T-cell (primary cell): ENCODE measurements around the gene CDRT15L2. TPM values are rescaled to one million over a fixed set of nuclear protein-coding genes. Genes with fewer than 3 reads are reported as not detected.
"Not testable (repeated sequence)": the region's sequence is repeated elsewhere in the genome, so short reads cannot be mapped to it uniquely, and the experiment has no call there.

Source experiments
- ATAC-seq, 4 experiments: fragments of 200-7000 bp in 3 of 4; fragments of 150-1000 bp in 1 of 4; cut with Tn5 transposase; replicated peaks in 1 of 4; 1 replicate in 3 of 4; 2 replicates in 1 of 4; pipeline ENCODE4 v1.10.0; 2021; ENCODE audit warnings: moderate library complexity in 3 of 4, mild to moderate bottlenecking in 2 of 4, moderate number of reproducible peaks in 1 of 4
- CTCF ChIA-PET, 2 donors: fragments of 300-600 bp; sonication (Branson Sonifier 250); formaldehyde crosslinking; loops; one replicate each; lab custom pipeline; 2022; ENCODE audit warnings: antibody characterized with exemption in 2 of 2; lab: Charles Lee
- POLR2A ChIA-PET, 2 donors: fragments of 300-600 bp; sonication (Branson Sonifier 250); formaldehyde crosslinking; loops; one replicate each; lab custom pipeline; 2022; ENCODE audit warnings: antibody characterized with exemption in 2 of 2; lab: Charles Lee
- DNase-seq, 35 experiments: peaks; one replicate each; pipeline versions ENCODE4 v3.0.0 to v3.0.0-alpha.2; 2013 to 2023
- H3K27ac ChIP-seq: one replicate; pipeline ENCODE4 v1.5.1; 2013; ENCODE audit warnings: low read length
- H3K27me3 ChIP-seq, 2 experiments: replicated peaks in 1 of 2; 1 replicate in 1 of 2; 2 replicates in 1 of 2; pipeline versions ENCODE4 v1.6.1 to v1.7.0; 2013; ENCODE audit warnings: low read length in 1 of 2, mixed read lengths in 1 of 2; ENCODE audit not compliant: control insufficient read depth in 2 of 2, insufficient read depth in 2 of 2; ENCODE audit errors: extremely low read depth in 1 of 2
- H3K36me3 ChIP-seq, 2 donors: 1 replicate in 1 of 2; 2 replicates in 1 of 2; pipeline versions ENCODE4 v1.6.1 to v1.7.0; 2013; ENCODE audit warnings: low read length in 1 of 2; ENCODE audit not compliant: control insufficient read depth in 2 of 2, insufficient read depth in 1 of 2; ENCODE audit errors: extremely low read depth in 1 of 2
- H3K4me1 ChIP-seq, 2 experiments: 1 replicate in 1 of 2; 2 replicates in 1 of 2; pipeline versions ENCODE4 v1.6.1 to v1.7.0; 2013; ENCODE audit warnings: low read length in 2 of 2, mixed read lengths in 1 of 2; ENCODE audit not compliant: insufficient read depth in 2 of 2, control insufficient read depth in 1 of 2; ENCODE audit errors: extremely low read depth in 1 of 2
- H3K4me3 ChIP-seq, 2 donors: 1 replicate in 1 of 2; 2 replicates in 1 of 2; pipeline versions ENCODE4 v1.5.1 to v1.7.0; 2013; ENCODE audit warnings: mild to moderate bottlenecking in 2 of 2, low read length in 1 of 2, moderate library complexity in 1 of 2; ENCODE audit not compliant: control insufficient read depth in 1 of 2; ENCODE audit errors: extremely low read depth in 1 of 2
- H3K9me3 ChIP-seq: 2 replicates; pipeline ENCODE4 v1.7.0; 2013
- H3K27ac Mint-ChIP-seq, 2 donors: one replicate each; pipeline ENCODE4 v1.8.0; 2020 to 2021; ENCODE audit warnings: mild to moderate bottlenecking in 2 of 2, mixed read lengths in 2 of 2
- H3K27me3 Mint-ChIP-seq, 2 donors: one replicate each; pipeline ENCODE4 v1.8.0; 2021 to 2022; ENCODE audit warnings: mixed read lengths in 2 of 2
- H3K36me3 Mint-ChIP-seq: one replicate; pipeline ENCODE4 v1.8.0; 2021; ENCODE audit warnings: mixed read lengths
- H3K4me1 Mint-ChIP-seq, 3 donors: one replicate each; pipeline ENCODE4 v1.8.0; 2020 to 2022; ENCODE audit warnings: mixed read lengths in 3 of 3, mild to moderate bottlenecking in 1 of 3
- H3K4me3 Mint-ChIP-seq, 3 donors: one replicate each; pipeline ENCODE4 v1.8.0; 2020 to 2022; ENCODE audit warnings: mild to moderate bottlenecking in 3 of 3, mixed read lengths in 3 of 3, moderate library complexity in 3 of 3
- H3K9me3 Mint-ChIP-seq, 3 donors: one replicate each; pipeline ENCODE4 v1.8.0; 2020 to 2022; ENCODE audit warnings: mixed read lengths in 3 of 3
- WGBS: methylation state at CpG from one replicate; pipeline ENCODE4 v1.1.5; 2013; ENCODE audit warnings: missing lambda C conversion rate; ENCODE audit not compliant: insufficient coverage; 5-methylcytosine and 5-hydroxymethylcytosine counted together
- total RNA-seq, 35 experiments: library from RNA in 6 of 35; stranded (reverse) in 6 of 35; fragments of 120-200 nt in 1 of 35; gene quantifications; one replicate each; pipeline versions ENCODE4 v1.2.1 to v1.2.4 and lab custom pipeline; 2013 to 2026

The CDRT15L2 gene
- total RNA-seq, 5 donors from 2014 or later (not counting 1 experiment from before 2014, with no cell fraction given), result not detected

GRCh38 chr17:20540865-20541264 lies 38.7 kb upstream of the CDRT15L2 start:
- H3K4me1 Mint-ChIP-seq, H3K36me3 Mint-ChIP-seq, H3K27ac Mint-ChIP-seq, H3K4me3 ChIP-seq, H3K36me3 ChIP-seq, H3K27me3 ChIP-seq, H3K4me3 Mint-ChIP-seq, ATAC-seq, H3K27ac ChIP-seq, DNase-seq, CTCF ChIA-PET, POLR2A ChIA-PET, H3K27me3 Mint-ChIP-seq, H3K9me3 Mint-ChIP-seq, H3K4me1 ChIP-seq, H3K9me3 ChIP-seq: not testable (repeated sequence)
- no CpG with 5 or more reads among the region's 3 CpGs for WGBS

DNA sequence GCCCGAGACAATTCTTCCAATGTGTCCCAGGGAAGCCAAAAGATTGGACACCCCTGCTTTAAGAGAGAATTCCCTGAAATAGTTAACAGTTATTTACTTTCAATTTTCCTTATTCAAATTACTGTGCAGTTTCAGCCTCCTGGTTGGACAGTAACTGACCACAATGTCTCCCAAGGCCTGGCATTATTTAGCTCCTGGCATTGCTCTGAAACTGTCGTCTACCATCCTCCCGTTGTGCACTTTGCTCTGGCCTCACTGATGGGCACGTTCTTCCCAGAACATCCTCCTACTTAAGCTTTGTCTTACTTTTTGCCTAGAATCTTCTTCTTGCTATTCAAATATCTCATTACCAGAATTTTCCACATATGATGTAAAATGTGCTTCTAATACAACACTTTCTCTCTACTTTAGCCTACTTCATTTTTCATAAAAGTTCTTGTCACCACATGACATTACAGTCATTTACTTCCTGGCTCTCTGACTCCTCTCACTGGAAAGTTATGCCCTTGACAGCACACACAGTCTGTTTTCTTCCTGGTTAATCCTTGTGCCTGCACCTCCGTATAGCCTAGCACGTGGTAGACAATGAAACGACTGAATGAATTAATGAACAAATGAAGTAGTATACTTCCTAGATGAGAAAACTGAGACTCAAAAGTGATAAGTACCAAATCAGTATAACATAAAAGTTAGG lies 37.5 kb upstream of the CDRT15L2 start:
- not testable (repeated sequence) for H3K36me3 Mint-ChIP-seq
- peak in 1 of 35 experiments; percentile 20 for DNase-seq

GRCh38 chr17:20547923-20548322 lies 31.6 kb upstream of the CDRT15L2 start:
- H3K9me3 Mint-ChIP-seq, H3K36me3 Mint-ChIP-seq, H3K4me3 ChIP-seq, H3K27ac Mint-ChIP-seq, H3K4me3 Mint-ChIP-seq, DNase-seq, H3K27me3 ChIP-seq, H3K9me3 ChIP-seq, H3K27me3 Mint-ChIP-seq, H3K36me3 ChIP-seq, CTCF ChIA-PET, H3K4me1 ChIP-seq, H3K27ac ChIP-seq, ATAC-seq, H3K4me1 Mint-ChIP-seq, POLR2A ChIA-PET: not testable (repeated sequence)
- no CpG with 5 or more reads among the region's 5 CpGs for WGBS

More for the DNA sequence above, 37.5 kb upstream of the CDRT15L2 start:
- H3K9me3 ChIP-seq, H3K27ac ChIP-seq, H3K4me1 ChIP-seq, H3K36me3 ChIP-seq, H3K9me3 Mint-ChIP-seq, H3K4me3 ChIP-seq, H3K4me1 Mint-ChIP-seq, H3K27me3 Mint-ChIP-seq, H3K27ac Mint-ChIP-seq, H3K4me3 Mint-ChIP-seq, POLR2A ChIA-PET, H3K27me3 ChIP-seq, CTCF ChIA-PET: not testable (repeated sequence)
- ATAC-seq, result peak in 1 of 4 experiments; percentile 68
- no CpG with 5 or more reads among the region's 7 CpGs for WGBS

DNA sequence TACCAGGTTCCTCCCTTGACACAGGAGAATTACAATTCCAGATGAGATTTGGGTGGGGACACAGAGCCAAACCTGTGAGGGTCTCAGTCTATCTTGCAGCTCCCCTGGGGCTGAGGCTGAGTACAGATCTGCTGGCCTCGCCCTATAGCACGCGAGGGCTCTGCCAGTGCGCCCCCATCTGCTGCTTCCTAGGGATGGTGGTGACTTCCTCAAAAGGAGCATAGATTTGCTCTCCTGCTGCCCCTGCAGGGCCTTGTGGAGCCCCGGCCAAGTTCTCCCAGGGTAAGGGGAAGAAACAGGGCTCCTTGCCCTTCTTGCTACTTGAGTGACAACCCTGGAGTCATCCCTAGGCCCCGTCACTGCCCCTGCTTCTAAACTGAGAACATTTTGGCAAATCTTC lies 26.6 kb upstream of the CDRT15L2 start:
- H3K27me3 ChIP-seq, H3K4me3 ChIP-seq, H3K27me3 Mint-ChIP-seq, H3K9me3 Mint-ChIP-seq, H3K4me3 Mint-ChIP-seq, CTCF ChIA-PET, H3K4me1 Mint-ChIP-seq, ATAC-seq, H3K36me3 ChIP-seq, DNase-seq, H3K9me3 ChIP-seq, H3K27ac ChIP-seq, H3K36me3 Mint-ChIP-seq, POLR2A ChIA-PET, H3K4me1 ChIP-seq, H3K27ac Mint-ChIP-seq: not testable (repeated sequence)
- no CpG with 5 or more reads among the region's 6 CpGs for WGBS

GRCh38 chr17:20554728-20555127 lies 24.8 kb upstream of the CDRT15L2 start:
- H3K4me1 Mint-ChIP-seq, ATAC-seq, H3K4me1 ChIP-seq, H3K36me3 Mint-ChIP-seq, H3K36me3 ChIP-seq, H3K27me3 ChIP-seq, DNase-seq, CTCF ChIA-PET, POLR2A ChIA-PET, H3K27ac Mint-ChIP-seq, H3K4me3 Mint-ChIP-seq, H3K9me3 ChIP-seq, H3K27me3 Mint-ChIP-seq, H3K4me3 ChIP-seq, H3K9me3 Mint-ChIP-seq, H3K27ac ChIP-seq: not testable (repeated sequence)
- WGBS, result no CpG with 5 or more reads among the region's 4 CpGs

GRCh38 chr17:20555135-20556010 lies 24.2 kb upstream of the CDRT15L2 start:
- H3K36me3 Mint-ChIP-seq, H3K9me3 Mint-ChIP-seq, DNase-seq, H3K27me3 ChIP-seq, H3K4me3 ChIP-seq, H3K4me1 Mint-ChIP-seq, H3K36me3 ChIP-seq, H3K27ac ChIP-seq, CTCF ChIA-PET, H3K27me3 Mint-ChIP-seq, POLR2A ChIA-PET, H3K4me1 ChIP-seq, H3K27ac Mint-ChIP-seq, H3K4me3 Mint-ChIP-seq, H3K9me3 ChIP-seq: not testable (repeated sequence)
- ATAC-seq, result peak in 3 of 4 experiments; percentile 42 to 67 (median 66)
- 88% methylated on average over 4 of the region's 20 CpGs for WGBS
